GM19467 (cell line): Measurements from ENCODE around the gene SKAP2.
"Not testable (repeated sequence)": the region's sequence is repeated elsewhere in the genome, so short reads cannot be mapped to it uniquely, and the experiment has no call there.

ENCODE experiments used
- ATAC-seq: cut with Tn5 transposase; IDR thresholded peaks from one replicate; pipeline ENCODE4 v1.9.1; 2021; ENCODE audit warnings: mild to moderate bottlenecking, moderate library complexity; ENCODE audit not compliant: unreplicated experiment

Gene SKAP2

DNA sequence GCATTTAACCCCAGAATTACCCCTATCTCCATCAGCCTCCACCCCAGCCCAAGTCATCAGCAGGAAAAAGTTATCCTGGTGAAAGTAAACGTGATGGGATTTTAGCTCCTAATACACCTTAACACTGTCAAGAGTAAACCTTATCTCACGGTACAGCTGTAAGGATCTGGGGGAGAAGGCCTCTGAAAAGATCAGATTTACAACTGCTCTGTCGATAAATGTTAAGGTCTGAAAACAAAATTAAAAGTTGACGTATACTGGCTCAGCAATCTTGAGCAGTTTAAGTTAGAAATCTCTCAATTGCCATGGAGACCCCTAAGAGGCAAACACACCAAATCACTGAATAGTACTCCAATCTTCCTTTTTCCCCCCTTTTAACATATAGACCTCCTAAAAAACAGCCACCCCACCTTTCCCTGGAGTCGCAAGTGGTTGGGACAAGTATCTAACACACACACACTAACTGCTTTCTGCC is 6.1 kb downstream of the SKAP2 start:
- ATAC-seq: no peak

DNA sequence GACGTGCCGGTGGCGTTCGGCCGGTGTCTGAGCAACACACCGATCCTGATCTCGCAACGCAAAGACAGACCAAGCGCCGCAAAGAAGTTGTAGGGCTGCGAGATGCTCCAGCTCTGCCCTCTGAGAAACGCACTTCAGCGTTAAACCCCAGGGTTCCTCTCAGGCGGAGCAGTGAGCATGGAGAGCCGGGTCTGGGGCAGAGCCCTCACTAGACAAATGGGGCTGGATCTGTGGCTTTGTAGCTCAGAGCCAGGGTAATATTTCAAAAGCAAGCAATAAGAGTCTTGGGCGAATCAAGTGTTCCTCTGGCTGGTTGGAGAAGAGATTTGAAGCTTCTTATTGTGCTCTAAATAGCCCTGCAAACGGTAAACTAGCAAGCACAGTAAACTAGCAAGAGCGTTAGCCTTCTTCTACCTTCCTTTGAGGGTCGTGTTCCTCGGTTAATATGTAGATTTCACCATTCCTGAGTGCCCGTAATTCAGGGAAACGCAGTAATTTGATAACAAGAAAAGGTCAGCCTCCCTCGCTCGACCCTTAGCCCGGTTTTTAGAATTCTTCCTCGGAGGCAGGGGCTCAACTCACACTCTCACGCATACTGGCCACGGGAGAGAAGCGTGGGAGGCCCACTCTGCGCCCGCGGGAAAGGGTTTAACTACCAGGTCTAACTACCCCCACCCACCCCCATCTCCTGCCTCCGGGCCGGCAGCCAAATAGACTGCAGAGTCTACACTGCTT is 6.7 kb downstream of the SKAP2 start:
- no peak for ATAC-seq

DNA sequence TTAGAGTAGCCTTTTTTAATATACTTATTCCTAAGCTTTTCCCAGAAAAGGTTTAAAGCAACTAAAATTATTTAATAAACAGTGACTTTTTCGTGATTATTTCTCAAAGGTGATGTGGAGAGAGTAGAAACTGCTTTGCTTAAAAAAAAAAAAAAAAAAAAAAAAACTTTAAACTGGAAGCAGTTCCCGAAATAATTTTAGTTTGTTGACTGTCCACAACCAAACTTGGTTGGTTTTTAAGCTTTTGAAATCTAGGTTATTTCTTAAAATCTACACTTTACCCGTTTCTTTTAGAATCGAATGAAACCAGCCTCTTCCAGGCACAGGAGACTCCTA is 7.3 kb downstream of the SKAP2 start:
- no peak for ATAC-seq

DNA sequence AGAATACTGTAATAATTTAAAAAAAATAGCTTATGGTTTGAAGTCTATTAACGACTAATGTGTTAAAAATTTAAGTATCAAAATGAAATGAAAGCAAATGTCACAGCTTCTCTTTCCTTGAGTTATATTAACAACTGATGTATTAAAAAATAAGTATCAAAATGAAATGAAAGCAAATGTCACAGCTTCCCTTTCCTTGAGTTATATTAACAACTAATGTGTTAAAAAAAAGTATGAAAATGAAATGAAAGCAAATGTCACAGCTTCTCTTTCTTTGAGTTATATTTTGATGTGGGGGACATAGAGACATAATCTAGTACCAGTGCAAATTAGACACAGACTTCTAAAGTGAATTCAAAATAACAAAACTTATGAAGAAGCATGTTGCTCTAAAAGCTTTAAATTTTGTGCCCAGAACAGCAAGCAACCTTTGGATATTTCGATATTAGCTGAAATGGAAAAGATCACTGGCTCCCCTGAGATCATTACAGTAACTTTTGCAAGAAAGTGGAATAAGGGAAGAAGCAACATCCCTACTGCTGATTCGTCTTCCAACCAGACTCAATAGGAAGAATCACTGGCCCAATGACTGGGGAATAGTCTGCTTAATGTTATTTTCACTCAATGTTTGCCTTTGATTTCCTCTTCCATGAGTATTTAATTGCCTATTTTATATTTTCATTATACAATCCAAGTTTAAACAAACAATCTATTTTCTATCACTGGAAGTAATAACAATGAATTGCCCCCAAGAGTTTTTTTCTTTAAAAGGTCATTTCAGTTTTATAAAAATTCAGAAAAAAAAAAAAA is 8.0 kb downstream of the SKAP2 start:
- no peak for ATAC-seq

DNA sequence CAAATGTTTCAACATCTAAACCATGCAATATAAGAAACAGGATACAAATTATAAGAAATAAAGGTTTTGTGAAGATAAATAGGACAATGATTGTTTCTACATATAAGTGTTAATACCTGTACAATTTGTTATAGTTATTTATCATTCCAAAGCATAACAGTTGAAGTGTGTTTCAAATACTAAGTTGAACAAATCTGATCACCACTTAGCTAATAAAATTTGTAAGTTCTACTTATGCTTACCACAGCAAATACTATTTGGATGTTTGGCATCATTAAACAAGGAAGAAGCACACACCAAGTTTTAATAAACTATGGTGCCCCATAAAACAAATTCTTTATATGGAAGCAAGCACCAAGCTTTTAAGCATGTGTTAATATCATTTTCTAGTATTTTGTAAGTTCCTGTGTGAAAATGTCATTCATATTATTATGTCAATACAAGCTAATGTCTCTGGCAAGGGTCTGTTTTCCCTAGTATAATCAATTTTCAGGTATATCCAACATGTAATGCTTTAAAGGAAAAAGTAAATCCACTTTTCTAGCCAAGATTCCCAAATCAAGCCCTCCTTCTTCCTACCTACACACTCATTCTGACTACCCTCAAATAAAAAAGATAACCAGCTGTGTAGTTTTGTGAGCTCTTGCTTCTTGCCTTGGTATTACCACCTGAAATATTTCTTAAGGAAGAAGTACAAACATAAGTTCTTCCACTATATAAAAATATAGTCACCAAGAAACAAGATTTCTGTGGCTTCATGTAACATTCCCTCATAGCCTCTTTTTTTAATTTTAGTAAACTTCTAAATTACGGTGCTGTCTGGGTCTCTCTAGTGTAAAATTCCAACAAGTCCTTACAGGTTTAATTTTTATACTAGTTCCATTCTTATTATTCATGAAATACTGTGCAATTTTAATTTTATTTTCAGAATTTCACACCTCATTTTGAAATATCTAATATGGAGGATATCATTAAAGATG is 9.2 kb downstream of the SKAP2 start:
- no peak for ATAC-seq

DNA sequence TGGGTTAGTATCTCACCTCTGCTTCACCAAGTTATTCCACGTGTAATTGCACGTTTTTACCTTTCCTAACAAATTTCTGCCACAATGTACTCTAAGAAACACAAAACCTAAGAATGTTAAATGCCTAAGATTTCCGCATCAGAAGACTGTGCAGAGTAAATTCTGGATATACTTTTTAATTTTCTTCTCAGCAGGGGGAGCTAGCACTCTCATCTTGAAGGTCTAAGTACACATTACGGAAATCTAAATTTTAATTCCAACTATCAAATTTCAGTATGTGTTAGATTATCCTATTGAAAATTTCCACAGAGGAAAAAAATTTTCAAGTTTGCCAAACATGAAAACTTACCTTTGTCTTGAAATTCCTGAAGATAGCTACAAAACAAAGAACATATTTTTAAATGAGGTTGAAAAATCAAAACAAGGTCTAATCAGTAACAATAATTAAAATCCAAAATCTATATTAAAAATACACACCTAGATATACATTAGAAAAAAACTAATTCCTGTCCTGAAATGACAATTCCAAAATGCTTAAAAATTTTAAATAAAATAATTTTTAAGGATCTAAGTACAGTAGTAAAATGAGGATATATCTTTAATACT is 10.5 kb downstream of the SKAP2 start:
- no peak for ATAC-seq

DNA sequence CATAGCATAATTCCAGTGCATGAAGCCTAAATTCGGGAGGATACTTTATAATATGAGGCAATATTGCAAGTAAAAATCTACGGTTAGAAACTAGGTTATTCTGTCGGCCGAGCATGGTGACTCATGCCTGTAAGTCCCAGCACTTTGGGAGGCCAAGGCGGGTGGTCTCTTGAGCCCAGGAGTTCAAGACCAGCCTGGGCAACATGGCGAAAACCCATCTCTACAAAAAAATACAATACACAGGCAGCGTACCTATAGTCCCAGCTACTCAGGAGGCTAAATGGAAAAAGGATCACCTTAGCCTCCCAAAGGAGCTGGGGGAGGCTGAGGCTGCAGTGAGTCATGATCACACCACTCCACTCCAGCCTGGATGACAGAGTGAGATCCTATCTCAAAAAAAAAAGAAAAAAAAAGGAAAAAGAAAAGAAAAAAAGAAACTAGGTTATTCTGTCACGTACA is 14.2 kb downstream of the SKAP2 start:
- ATAC-seq: no peak

DNA sequence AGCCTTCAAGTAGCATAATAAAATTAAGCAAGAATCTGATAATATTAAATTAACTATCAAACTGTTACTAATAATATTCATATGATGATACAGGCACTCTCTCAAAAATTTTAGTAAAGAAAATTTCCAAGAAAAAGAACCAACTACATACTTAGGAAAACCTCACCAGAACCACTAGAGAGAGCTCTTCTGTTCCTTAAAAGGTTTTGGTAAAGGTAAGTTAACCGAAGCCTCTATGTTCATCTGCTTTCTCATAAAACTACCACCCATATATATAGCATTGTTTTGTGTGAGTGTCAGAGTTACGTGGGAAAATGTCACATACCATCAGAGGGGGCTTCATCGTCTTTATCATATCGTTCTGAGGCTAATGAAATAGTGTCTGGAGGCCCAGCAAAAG is 20.7 kb downstream of the SKAP2 start:
- no peak for ATAC-seq

DNA sequence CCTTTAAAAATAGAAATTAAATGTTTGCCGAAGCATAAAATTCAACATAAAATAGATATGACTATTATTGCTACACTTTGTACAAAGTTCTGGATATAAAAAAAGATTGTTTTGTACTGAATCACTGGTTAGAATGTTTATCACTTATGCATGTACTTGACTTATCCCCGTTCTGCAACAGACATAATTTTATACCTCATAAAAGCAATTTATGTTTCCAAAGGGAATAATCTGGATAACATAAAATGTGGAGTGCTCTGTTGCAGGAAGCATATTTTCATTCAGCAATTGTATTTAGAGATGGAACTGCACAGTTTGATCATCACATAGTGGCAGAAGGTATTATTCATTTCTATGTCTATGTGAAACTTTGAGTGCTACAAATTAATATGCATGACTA is 21.5 kb downstream of the SKAP2 start:
- ATAC-seq: no peak

DNA sequence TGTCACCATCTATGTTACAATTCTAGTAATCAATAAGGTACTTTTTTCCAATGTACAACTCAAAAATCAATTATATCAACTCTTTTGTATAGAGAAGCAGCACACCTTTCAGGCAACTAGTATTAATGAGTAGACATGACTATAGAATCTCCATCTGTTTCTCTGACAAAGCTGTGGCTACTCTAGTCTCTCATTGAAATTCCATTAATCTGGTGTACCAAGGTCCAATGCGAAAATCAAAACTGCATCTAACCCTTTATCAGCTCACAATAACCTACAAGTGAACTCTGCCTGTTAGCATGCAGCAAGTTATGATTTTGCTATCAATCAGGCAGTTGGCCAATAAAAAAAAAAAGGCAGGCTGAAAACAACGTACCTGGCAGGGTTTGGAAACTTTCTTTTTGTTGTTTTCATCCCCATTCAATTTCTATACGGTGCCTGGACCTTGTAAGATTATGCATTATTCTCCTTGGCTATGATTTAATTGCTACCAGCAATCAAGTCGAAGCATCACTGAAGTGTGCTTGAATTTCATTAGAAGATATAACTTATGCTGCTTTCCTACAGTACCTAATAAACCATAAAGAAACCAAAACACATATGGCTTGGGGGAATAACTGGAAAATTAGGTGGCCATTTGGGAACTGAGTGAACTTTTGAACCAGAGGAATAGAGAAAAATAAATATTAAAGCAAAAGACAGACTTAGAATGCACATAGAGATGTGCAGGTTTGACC is 23.2 kb downstream of the SKAP2 start:
- no peak for ATAC-seq

DNA sequence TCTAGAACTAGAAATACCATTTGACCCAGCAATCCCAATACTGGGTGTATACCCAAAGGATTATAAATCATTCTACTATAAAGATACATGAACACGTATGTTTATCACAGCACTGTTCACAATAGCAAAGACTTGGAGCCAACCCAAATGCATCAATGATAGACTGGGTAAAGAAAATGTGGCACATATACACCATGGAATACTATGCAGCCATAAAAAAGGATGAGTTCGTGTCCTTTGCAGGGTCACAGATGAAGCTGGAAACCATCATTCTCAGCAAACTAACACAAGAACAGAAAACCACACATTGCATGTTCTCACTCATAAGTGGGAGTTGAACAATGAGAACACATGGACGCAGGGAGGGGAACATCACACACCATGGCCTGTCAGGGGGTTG is 27.6 kb downstream of the SKAP2 start:
- ATAC-seq: not testable (repeated sequence)

DNA sequence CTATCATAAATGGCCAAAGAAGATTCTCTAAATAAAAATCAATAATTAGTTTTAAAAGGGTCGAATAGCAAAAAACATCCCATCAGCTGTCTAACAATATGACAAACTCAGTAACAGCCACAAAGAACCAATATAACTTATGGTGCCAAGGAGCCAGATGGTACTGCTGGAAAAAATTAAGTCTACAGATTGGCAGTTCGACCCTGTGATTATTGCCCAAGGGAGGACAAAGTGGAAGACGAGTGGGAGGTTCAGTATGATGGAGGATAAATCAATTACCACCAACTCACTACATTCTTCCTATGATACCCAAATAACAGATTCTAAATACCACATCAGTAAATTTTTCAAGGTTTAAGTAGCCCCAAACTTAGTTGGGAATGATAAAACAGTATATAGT is 49.0 kb downstream of the SKAP2 start:
- ATAC-seq: no peak

DNA sequence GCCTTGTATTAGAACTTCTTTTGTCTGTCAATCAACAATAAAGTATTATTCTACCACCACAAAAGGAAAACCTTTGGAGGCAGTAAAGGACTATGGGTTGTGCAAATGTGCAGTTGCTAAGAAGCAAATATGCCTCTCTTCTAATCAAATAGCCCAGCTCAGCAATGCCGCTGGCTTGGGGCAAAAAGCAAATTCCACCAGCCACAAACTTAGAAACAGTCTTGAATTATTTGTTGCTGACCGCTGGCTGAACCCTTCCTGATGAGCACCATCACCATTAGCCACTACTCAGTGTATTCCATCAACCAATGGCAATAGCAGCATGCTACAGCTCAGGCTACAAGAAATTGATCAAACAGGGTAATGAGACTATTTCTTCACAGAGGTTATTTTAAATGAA is 51.0 kb downstream of the SKAP2 start:
- ATAC-seq: no peak

DNA sequence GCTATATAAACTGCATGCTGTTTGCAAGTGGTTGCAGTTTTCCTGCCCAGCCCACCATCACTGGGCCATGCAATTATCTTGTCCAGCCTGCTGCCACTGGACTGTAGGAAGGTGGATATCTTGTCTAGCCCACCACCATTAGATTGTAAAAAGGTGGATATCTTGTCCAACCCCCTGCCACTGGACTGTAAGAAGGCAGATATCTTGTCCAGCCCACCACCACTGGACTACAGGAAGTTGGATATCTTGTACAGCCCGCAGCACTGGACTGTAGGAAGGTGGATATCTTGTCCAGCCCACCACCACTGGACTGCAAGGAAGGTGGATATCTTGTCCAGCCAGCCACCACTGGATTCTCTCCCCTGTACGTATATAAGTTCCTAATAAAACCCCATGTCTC is 69.8 kb downstream of the SKAP2 start:
- no peak for ATAC-seq

DNA sequence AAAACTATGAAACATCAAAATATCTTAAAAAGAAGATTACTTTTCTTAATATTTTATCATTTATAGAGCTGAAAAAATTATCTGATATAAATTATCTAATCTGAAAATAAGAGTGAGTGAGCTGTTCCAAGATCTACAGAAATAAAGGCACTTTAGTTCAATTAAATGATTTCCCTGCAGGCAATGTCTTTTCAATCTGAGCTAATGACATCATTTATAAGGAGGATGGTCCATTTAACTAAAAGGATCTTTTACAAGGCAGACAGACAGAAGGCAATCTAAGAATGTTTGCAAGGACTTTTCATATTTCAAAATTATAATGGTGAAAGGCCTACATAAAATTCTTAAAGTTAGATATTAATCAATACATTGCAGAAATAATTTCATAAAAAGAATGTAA is 71.8 kb downstream of the SKAP2 start:
- no peak for ATAC-seq

DNA sequence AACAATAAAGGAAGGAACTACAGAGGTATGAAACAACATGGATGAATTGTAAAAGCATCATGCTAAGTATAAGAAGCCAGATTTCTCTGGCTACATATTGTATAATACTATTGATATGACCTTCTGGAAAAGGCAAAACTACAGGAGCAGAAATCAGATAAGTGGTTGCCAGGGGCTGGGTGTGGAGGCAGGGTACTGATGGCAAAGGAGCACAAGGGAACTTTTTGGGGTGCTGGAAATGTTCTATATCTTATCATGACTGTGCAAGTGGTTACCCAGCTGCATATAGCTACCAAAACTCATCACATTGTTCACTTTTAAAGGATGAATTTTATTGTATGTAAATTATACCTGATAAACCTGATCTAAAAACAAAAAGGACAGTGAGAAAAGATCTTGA is 72.4 kb downstream of the SKAP2 start:
- ATAC-seq: no peak

DNA sequence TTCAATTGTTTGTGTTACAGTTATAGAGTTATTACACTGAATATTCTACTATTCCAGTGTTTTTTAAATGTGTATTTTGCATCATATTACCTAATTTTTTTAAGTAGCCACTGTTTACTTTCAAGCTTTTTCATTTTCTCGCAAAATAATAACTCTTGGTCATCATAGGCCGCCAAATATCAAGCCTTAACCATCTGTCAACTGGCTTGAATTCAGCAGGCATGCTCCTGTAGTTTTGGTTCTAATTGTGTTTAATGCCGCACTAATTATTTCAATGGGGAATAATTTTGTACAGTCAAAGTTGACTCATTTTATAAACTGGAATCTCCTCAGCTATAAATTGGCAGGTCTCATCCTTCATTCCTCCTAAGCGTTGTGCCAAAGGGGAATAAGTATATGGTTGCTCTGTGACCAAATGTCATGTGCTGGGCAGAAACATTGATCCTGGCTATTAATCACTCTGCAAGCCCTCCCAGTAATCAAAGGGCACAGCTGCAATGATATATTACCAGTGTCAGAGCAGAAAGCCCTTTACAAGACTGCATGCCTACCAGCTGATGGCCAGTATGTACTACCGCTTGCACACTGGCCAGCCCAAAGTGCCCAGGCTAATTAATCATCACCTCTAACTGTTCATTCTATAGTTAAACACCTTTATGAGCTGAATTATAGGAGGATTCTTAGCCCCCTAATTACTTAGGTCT is 74.8 kb downstream of the SKAP2 start:
- no peak for ATAC-seq

DNA sequence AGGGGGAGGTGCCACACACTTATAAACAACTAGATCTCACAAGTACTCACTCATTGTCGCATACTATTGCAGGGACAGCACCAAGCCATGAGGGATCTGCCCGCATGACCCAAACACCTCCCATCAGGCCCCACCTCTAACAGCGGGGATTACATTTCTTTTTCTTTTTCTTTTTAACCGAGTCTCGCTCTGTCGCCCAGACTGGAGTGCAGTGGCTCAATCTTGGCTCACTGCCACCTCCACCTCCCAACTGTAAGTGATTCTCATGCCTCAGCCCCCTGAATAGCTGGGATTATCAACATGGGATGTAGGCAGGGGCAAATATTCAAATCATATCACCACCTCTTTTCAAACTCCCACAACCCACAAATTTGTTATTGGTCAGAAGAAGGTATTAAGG is 76.7 kb downstream of the SKAP2 start:
- no peak for ATAC-seq

DNA sequence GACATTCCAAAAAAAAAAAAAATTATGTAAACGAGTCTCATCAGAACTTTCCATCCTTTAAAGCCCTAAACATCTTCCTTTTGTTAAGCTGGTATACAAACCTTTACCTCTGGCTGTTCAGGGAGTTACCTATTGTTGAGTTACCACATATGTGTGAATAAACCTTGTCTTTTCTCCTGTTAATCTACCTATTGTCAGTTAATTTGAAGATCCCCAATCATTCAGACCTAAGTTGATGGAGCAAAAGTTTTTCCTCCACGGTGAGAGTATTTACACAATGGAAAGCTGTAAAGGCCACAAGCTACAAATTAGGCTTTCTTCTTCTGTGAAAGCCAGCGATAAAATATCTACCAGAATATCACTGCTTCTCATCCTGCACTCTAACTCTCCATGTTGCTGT is 80.3 kb downstream of the SKAP2 start:
- no peak for ATAC-seq

DNA sequence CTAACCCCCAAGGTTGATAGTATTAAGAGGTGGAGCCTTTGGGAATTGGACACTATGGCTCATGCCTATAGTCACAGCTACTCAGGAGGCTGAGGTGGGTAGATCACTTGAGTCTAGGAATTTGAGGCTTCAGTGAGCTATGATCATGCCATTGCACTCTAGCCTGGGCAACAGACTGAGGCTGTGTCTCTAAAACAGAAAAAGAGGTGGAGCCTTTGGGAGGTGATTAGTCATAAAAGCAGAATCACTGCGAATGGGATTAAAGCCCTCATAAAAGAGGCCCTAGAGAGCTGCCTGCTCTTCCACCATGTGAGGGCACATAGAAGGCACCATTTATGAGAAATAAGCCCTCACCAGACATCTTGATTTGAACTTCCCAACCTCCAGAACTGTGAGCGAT is 81.9 kb downstream of the SKAP2 start:
- no peak for ATAC-seq
